Breast epithelium (tissue), 4 donors: ENCODE measurements around the gene CCDC9. TPM values are rescaled to one million over a fixed set of nuclear protein-coding genes. Genes with fewer than 3 reads are reported as not detected.
A peak's percentile ranks its signal among the peaks of the same experiment; 100 is the strongest.

Experiments
- DNase-seq, 2 donors: peaks; one replicate each; pipeline ENCODE4 v3.0.0-alpha.2; 2019; ENCODE audit warnings: low spot score in 2 of 2
- H3K27ac ChIP-seq, 2 donors: fragments of 200-600 bp; sonication (generic) in 1 of 2; one replicate each; pipeline ENCODE4 v1.5.1; 2016 to 2019; ENCODE audit warnings: mild to moderate bottlenecking in 1 of 2
- H3K27me3 ChIP-seq, 2 donors: fragments of 200-600 bp; sonication (generic) in 1 of 2; one replicate each; pipeline versions ENCODE4 v1.5.1 to v1.6.0; 2017 to 2019; ENCODE audit warnings: control low read depth in 1 of 2, mild to moderate bottlenecking in 1 of 2
- H3K36me3 ChIP-seq: fragments of 200-600 bp; one replicate; pipeline ENCODE4 v1.5.1; 2019
- H3K4me1 ChIP-seq, 2 donors: fragments of 200-600 bp; sonication (generic); one replicate each; pipeline ENCODE4 v1.5.1; 2016 to 2019; ENCODE audit warnings: control low read depth in 1 of 2
- H3K4me3 ChIP-seq, 3 donors: fragments of 200-600 bp; sonication (generic); 1 replicate in 2 of 3; 2 replicates in 1 of 3; pipeline ENCODE4 v1.5.1; 2016 to 2019; ENCODE audit warnings: mild to moderate bottlenecking in 3 of 3, moderate library complexity in 2 of 3
- H3K9me3 ChIP-seq, 2 donors: fragments of 200-600 bp; sonication (generic) in 1 of 2; one replicate each; pipeline ENCODE4 v1.5.1; 2016 to 2019; ENCODE audit warnings: control low read depth in 1 of 2
- CTCF ChIP-seq, 3 donors: fragments of 450-650 bp; IDR thresholded peaks; one replicate each; pipeline ENCODE4 v1.5.1; 2016 to 2017; ENCODE audit warnings: antibody characterized with exemption in 3 of 3, mild to moderate bottlenecking in 3 of 3, moderate library complexity in 3 of 3
- POLR2A ChIP-seq: fragments of 450-650 bp; IDR thresholded peaks from one replicate; pipeline ENCODE4 v1.6.1; 2016; ENCODE audit warnings: antibody characterized with exemption, mild to moderate bottlenecking, moderate library complexity
- POLR2AphosphoS5 ChIP-seq, 3 donors: sonication (generic); formaldehyde crosslinking; IDR thresholded peaks; one replicate each; pipeline ENCODE4 v1.6.1; 2017; ENCODE audit warnings: antibody characterized with exemption in 3 of 3
- intact Hi-C: fragments of 100-400 bp; cut with DNase I; formaldehyde crosslinking; loops from one replicate; pipeline ENCODE4 v1.15.1; 2023; ENCODE audit warnings: low total_unique reads
- total RNA-seq, 3 donors: library from RNA; depleted of rRNA; stranded (reverse); fragments of >200 nt; gene quantifications; one replicate each; pipeline ENCODE4 v1.1.0, GENCODE V29; 2016

Gene CCDC9
- total RNA-seq, 3 donors from 2014 or later, result 9.4 to 15.1 (median 14.8) TPM

GRCh38 chr19:47302249-47302648, 45.9 kb downstream of the CCDC9 start:
- H3K36me3 ChIP-seq, result no peaks in the 10 kb centered on the region
- TF ChIP-seq POLR2AphosphoS5 (IDR thresholded peaks at IDR 0.05), result no peak
- no peak for TF ChIP-seq CTCF (IDR thresholded peaks at IDR 0.05)
- no peak for TF ChIP-seq POLR2A
- no peak for DNase-seq
- H3K4me3 ChIP-seq, result no peak overlapping the region
- no peaks in the 10 kb centered on the region for H3K9me3 ChIP-seq
- intact Hi-C loops, result no loop called here
- H3K27me3 ChIP-seq, result no peaks in the 10 kb centered on the region
- peaks cover 0 to 4% of the 10 kb centered on the region in 2 donors for H3K4me1 ChIP-seq
- no peak overlapping the region for H3K27ac ChIP-seq

DNA sequence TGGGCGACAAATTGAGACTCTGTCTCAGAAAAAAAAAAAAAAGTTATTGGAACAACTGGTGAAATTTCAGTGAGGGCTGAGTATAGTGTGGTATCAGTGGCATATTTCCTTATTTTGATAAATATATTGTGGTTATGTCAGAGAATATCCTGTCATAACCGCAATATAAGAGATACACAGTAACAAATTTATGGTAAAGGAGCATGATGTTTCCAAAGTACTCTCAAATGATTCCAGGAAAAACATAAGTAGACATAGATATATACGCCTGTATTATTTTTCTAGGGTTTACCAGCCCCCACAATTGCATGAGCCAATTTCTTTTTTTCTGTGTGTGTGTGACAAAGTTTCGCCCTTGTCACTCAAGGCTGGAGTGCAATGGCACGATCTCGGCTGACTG, 47.6 kb downstream of the CCDC9 start:
- no peaks in the 10 kb centered on the region for H3K9me3 ChIP-seq
- H3K27ac ChIP-seq, result no peak overlapping the region
- H3K4me1 ChIP-seq, result peaks cover 0 to 4% of the 10 kb centered on the region in 2 donors
- no peaks in the 10 kb centered on the region for H3K27me3 ChIP-seq
- no peak overlapping the region for H3K4me3 ChIP-seq
- H3K36me3 ChIP-seq, result no peaks in the 10 kb centered on the region
- intact Hi-C loops, result no loop called here
- DNase-seq, result no peak
- TF ChIP-seq POLR2AphosphoS5 (IDR thresholded peaks at IDR 0.05) (no peak), POLR2A (no peak), CTCF (IDR thresholded peaks at IDR 0.05) (no peak)

- peak; percentile 81 to 95 (median 92) for TF ChIP-seq CTCF (IDR thresholded peaks at IDR 0.05)
- peak; percentile 25 to 82 (median 48) for TF ChIP-seq POLR2AphosphoS5 (IDR thresholded peaks at IDR 0.05)
- no peak for TF ChIP-seq POLR2A
- Histone ChIP-seq H3K27ac (no peak overlapping the region), H3K4me1 (peaks cover 0 to 4% of the 10 kb centered on the region in 2 donors), H3K36me3 (no peaks in the 10 kb centered on the region), H3K9me3 (no peaks in the 10 kb centered on the region), H3K4me3 (peak overlapping the region in 1 of 3 donors; percentile 16), H3K27me3 (no peaks in the 10 kb centered on the region)
- DNase-seq, result peak in 1 of 2 donors; percentile 69
- intact Hi-C loops, result no loop called here
These were observed 49.0 kb downstream of the CCDC9 start for GRCh38 chr19:47305309-47305751.

GRCh38 chr19:47306303-47306702, 50.0 kb downstream of the CCDC9 start:
- Histone ChIP-seq H3K4me1 (peaks cover 0 to 4% of the 10 kb centered on the region in 2 donors), H3K27ac (peak overlapping the region in 1 of 2 donors; percentile 14), H3K27me3 (no peaks in the 10 kb centered on the region), H3K36me3 (no peaks in the 10 kb centered on the region), H3K9me3 (no peaks in the 10 kb centered on the region), H3K4me3 (no peak overlapping the region)
- TF ChIP-seq CTCF (IDR thresholded peaks at IDR 0.05), result no peak
- intact Hi-C loops, result no loop called here
- no peak for DNase-seq

DNA sequence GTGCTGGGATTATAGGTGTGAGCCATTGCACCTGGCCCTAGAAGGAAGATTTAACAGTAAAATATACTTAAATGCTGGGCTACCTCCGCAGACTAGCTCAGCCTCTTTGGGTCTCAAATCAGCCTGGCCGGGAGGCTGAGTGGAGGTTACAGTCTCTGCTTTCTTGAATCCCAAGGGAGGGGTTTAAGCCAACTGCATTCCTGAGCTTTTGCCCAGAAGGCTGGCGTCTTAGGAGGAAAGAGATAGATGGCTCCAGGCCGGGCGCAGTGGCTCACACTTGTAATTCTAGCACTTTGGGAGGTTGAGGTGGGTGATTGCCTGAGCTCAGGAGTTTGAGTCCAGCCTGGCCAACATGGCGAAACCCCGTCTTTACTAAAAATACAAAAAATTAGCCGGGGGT, 52.7 kb downstream of the CCDC9 start:
- intact Hi-C loops, result no loop called here
- no peak for DNase-seq
- H3K4me3 ChIP-seq, result no peak overlapping the region
- TF ChIP-seq CTCF (IDR thresholded peaks at IDR 0.05) (no peak), POLR2AphosphoS5 (IDR thresholded peaks at IDR 0.05) (no peak), POLR2A (no peak)
- H3K9me3 ChIP-seq, result no peaks in the 10 kb centered on the region
- H3K4me1 ChIP-seq, result peaks cover 0 to 4% of the 10 kb centered on the region in 2 donors
- no peak overlapping the region for H3K27ac ChIP-seq
- H3K36me3 ChIP-seq, result no peaks in the 10 kb centered on the region
- H3K27me3 ChIP-seq, result no peaks in the 10 kb centered on the region
